ENCODE data around the gene ABHD5. TPM values are rescaled to one million over a fixed set of nuclear protein-coding genes. Genes with fewer than 3 reads are reported as not detected.

Gene ABHD5
- total RNA-seq, 1 donor from 2014 or later = 8.4 TPM

DNA sequence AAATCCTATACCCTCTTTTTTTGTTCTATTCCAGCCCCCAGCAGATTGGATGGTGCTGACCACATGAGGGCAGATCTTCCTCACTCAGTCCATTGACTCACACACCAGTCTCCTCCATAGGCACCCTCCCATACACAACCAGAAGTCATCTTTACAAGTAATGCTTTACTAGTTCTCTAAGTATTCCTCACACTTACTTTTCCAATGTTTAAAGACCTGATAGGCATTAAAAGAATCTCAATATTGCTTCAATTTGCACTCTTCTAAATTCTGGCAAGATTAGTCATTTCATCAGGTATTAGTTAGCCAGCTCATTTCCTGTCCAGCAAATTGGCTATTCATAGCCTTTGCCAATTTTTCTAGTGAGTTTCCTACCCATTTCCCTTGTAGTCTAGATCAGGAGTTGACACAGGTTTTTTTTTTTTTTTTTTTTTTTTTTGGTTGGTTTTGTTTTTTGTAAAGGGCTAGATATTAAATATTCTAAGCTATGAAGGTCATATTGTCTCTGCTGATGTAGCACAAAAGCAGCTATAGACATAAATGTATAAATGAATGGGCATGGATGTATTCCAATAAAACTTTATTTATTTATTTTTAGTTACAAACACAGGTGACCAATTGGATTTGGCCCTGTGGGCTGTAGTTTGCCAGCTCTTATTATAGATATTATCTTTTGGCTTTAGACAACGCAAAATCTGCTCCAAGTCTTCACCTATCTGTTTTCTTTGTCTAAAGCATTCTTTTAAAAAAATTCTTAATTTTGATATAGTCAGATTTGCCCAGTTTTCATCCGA, 76.1 kb downstream of the ABHD5 start:
- H3K9me3 Mint-ChIP-seq = no peaks in the 10 kb centered on the region
- no peak for DNase-seq (ENCODE audit: low spot score in 2 of 2, unreplicated experiment in 2 of 2)
- TF ChIP-seq, protein P1, sequence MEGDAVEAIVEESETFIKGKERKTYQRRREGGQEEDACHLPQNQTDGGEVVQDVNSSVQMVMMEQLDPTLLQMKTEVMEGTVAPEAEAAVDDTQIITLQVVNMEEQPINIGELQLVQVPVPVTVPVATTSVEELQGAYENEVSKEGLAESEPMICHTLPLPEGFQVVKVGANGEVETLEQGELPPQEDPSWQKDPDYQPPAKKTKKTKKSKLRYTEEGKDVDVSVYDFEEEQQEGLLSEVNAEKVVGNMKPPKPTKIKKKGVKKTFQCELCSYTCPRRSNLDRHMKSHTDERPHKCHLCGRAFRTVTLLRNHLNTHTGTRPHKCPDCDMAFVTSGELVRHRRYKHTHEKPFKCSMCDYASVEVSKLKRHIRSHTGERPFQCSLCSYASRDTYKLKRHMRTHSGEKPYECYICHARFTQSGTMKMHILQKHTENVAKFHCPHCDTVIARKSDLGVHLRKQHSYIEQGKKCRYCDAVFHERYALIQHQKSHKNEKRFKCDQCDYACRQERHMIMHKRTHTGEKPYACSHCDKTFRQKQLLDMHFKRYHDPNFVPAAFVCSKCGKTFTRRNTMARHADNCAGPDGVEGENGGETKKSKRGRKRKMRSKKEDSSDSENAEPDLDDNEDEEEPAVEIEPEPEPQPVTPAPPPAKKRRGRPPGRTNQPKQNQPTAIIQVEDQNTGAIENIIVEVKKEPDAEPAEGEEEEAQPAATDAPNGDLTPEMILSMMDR (IDR thresholded peaks at IDR 0.05; ENCODE audit: unreplicated experiment) = no peak
- H3K27me3 Mint-ChIP-seq (ENCODE audit: low read depth) = peaks cover 2% of the 10 kb centered on the region
- no peak overlapping the region for H3K27ac Mint-ChIP-seq
- no peak overlapping the region for H3K4me3 Mint-ChIP-seq
- no peaks in the 10 kb centered on the region for H3K36me3 Mint-ChIP-seq
- H3K4me1 Mint-ChIP-seq = peaks cover 9% of the 10 kb centered on the region

DNA sequence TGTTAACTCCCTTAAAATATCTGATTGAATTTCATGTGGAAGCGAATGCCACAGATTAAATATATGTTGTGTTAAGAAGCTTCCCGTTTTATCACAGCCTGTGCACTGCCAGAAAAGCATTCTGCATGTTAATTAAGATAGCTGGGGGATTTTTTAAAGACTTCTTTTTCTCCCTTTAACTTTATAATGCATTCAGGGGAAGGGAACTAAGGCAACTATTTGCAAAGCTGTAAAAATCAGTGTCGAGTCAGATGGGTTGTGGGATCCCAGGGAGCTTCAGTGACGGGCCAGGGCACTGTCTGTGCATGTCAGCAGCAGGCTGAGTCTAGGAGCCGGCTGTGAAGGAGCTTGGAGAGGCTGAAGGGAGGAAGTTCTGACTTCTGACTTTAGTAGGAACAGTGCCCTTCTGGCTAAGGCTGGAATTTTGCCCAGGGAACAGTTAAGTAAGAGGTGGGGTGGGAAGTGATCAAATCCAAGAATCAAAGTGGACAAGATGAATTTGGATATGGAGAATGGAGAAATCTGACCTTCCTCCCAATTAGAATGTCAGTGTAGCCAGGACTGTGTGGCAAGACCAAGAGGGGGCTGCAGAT, 77.7 kb downstream of the ABHD5 start:
- DNase-seq (ENCODE audit: low spot score in 2 of 2, unreplicated experiment in 2 of 2) = no peak
- Mint-ChIP-seq H3K27ac (no peak overlapping the region), H3K27me3 (ENCODE audit: low read depth) (peaks cover 2% of the 10 kb centered on the region), H3K4me1 (peaks cover 9% of the 10 kb centered on the region), H3K36me3 (no peaks in the 10 kb centered on the region), H3K9me3 (no peaks in the 10 kb centered on the region), H3K4me3 (no peak overlapping the region)
- TF ChIP-seq, protein P1 (IDR thresholded peaks at IDR 0.05; ENCODE audit: unreplicated experiment) = no peak

DNA sequence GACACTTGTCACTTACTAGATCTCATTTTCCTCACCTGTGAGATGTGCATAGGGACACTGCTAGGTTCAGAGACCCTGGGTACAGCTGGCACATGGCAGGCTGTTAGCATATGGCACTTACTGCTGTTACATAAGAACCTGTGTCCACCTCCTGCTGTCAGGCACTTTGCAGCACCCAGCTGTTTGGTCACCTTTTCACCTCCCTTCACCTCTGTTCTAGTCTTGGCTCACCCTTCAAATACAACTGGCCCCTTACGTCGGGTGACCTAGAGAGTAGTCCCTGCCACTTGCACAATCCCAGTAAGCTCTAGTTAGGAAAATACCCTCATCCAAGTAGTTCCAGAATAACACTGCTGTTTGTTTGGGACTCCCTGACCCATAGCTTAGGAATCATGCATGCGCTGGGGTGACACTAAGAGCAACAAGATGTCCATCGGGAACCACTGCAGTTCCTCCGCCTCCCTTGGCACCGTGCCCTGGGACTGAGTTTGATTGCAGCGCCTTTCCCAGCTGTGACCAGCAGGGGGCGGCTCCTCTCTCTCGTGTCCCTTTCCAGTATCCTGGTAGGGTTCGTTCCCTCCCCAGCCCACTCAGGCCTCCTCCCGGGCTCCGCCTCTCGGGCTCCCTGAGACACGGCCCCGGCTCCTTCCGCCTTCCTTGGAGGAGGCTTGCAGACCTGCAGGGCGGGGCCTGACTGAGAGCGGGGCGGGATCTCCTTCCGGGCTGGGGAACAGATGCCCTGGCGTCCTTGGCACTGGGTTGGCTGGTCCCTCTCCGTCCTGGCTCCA, 78.6 kb downstream of the ABHD5 start:
- peaks cover 2% of the 10 kb centered on the region for H3K27me3 Mint-ChIP-seq (ENCODE audit: low read depth)
- peak; percentile 95 to 99 for DNase-seq (ENCODE audit: low spot score in 2 of 2, unreplicated experiment in 2 of 2)
- no peaks in the 10 kb centered on the region for H3K9me3 Mint-ChIP-seq
- no peaks in the 10 kb centered on the region for H3K36me3 Mint-ChIP-seq
- peak overlapping the region; percentile 80 for H3K27ac Mint-ChIP-seq
- TF ChIP-seq, protein P1 (IDR thresholded peaks at IDR 0.05; ENCODE audit: unreplicated experiment) = peak; percentile 94
- peaks cover 9% of the 10 kb centered on the region for H3K4me1 Mint-ChIP-seq
- H3K4me3 Mint-ChIP-seq = peak overlapping the region; percentile 68

DNA sequence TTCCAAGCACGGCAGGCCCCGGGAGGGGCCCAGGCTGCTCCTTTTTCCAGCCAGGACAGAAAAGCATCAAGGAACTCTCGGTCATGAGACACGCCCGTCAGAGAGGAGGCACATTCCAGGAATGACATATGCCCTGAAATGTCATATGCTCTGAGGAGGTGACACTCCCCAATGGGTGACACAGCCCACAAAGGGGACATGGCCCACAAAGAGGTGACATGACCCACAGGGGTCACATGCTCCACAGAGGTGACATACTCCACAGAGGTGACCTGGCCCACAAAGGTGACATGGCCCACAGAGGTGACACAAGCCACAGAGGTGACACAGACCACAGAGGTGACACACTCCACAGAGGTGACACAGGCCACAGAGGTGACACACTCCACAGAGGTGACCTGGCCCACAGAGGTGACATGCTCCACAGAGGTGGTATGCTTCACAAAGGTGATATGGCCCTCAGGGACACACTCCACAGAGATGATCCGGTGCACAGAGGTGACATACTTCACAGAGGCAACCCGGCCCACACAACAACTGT, 79.2 kb downstream of the ABHD5 start:
- H3K4me1 Mint-ChIP-seq = peaks cover 9% of the 10 kb centered on the region
- H3K36me3 Mint-ChIP-seq = no peaks in the 10 kb centered on the region
- TF ChIP-seq, protein P1 (IDR thresholded peaks at IDR 0.05; ENCODE audit: unreplicated experiment) = no peak
- H3K4me3 Mint-ChIP-seq = peak overlapping the region; percentile 68
- H3K27ac Mint-ChIP-seq = peak overlapping the region; percentile 72
- peaks cover 2% of the 10 kb centered on the region for H3K27me3 Mint-ChIP-seq (ENCODE audit: low read depth)
- DNase-seq (ENCODE audit: low spot score in 2 of 2, unreplicated experiment in 2 of 2) = no peak
- no peaks in the 10 kb centered on the region for H3K9me3 Mint-ChIP-seq

DNA sequence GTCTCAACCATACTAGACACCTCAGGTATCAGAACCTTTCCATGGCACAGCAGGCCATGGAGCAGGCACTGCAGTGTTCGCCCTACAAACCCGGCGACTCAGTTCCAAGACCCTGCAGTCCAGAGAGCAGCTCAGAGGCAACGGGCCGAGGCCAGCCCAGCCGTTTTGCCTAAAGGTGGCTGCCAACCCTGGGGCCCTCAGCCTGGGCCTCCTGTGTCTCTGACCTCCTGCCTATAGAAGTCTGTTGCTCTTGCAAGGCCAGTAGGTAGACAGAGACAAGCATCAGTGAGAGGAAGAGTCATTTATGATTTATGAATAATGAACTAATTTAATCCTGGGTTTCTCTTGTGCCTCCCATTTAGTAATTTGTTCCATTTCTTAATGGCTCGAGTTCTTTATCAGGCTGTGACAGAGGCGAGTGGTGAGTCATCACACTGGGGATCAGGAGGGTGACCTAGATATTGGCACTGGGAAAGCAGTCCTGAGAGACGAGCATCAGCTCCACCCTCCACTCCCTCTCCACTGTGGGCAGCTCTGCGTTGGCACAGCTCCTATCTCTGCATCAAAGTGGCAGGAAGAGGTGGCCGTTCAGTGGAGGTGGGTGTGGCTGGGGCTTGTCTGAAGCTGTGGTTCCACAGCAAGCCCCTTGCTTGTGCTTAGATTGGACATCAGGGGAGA, 79.8 kb downstream of the ABHD5 start:
- Mint-ChIP-seq H3K36me3 (no peaks in the 10 kb centered on the region), H3K4me1 (peaks cover 9% of the 10 kb centered on the region), H3K27me3 (ENCODE audit: low read depth) (peaks cover 2% of the 10 kb centered on the region), H3K4me3 (no peak overlapping the region), H3K9me3 (no peaks in the 10 kb centered on the region), H3K27ac (no peak overlapping the region)
- DNase-seq (ENCODE audit: low spot score in 2 of 2, unreplicated experiment in 2 of 2) = no peak
- TF ChIP-seq, protein P1 (IDR thresholded peaks at IDR 0.05; ENCODE audit: unreplicated experiment) = no peak

Data from mesothelial cell of epicardium (in vitro differentiated cells).